ENCODE data around the gene FN3K.

DNA sequence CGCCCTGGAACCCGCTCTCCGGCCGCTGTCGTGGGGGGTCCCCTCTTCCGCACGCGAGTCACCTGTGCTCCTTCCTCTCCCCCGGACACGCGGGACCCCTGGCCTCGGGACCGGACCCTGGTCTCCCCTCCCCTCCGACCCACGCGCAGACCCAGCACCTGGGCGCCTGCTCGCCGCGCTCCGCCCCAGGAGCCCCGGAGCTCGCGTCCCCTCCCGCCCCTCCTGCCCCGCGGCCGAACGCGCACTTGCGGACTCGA, 37.7 kb upstream of the FN3K start:
- TF ChIP-seq, protein P1, sequence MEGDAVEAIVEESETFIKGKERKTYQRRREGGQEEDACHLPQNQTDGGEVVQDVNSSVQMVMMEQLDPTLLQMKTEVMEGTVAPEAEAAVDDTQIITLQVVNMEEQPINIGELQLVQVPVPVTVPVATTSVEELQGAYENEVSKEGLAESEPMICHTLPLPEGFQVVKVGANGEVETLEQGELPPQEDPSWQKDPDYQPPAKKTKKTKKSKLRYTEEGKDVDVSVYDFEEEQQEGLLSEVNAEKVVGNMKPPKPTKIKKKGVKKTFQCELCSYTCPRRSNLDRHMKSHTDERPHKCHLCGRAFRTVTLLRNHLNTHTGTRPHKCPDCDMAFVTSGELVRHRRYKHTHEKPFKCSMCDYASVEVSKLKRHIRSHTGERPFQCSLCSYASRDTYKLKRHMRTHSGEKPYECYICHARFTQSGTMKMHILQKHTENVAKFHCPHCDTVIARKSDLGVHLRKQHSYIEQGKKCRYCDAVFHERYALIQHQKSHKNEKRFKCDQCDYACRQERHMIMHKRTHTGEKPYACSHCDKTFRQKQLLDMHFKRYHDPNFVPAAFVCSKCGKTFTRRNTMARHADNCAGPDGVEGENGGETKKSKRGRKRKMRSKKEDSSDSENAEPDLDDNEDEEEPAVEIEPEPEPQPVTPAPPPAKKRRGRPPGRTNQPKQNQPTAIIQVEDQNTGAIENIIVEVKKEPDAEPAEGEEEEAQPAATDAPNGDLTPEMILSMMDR (IDR thresholded peaks at IDR 0.05) = no peak
- no peak for TF ChIP-seq EP300 (IDR thresholded peaks at IDR 0.05)

Measured in esophagus muscularis mucosa (tissue), 3 donors.